ENCODE results near the gene MEX3C. TPM values are rescaled to one million over a fixed set of nuclear protein-coding genes. Genes with fewer than 3 reads are reported as not detected.

MEX3C gene
- total and polyA plus RNA-seq, 2 of the 4 experiments (the other 2 are of a cell fraction), result 26.0 to 50.9 TPM

DNA sequence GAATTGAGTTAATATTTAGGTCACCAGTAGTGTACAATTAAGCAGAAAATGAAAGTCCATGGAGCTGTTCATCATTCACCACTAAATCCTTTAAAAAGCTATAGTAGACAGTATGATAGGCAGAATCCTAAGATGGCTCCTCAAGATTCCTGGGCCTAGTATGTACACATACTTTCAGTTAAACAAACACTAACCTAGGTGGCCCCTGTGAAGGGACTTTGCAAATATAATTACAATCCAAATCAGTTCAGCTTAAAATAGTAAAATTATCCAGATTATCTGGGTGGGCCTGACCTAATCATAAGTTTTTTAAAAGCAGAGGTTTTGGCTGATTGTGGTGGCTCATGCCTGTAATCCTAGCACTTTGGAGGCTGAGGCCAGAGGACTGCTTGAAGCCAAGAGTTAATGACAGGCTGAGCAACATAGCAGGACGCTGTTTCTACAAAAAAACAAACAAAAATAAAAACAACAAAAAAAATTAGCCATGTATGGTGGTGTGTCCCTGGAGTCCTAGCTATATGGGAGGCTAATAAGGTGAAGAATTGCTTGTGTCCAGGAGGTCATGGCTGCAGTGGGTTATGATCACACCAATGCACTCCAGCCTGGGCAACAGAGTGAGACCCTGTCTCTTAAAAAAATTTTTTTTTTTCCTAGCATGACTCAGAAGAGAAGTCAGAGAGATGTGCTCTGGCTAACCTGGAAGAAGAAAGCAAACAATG, 13.9 kb downstream of the MEX3C start:
- H2AK5ac ChIP-seq (ENCODE audit: low read depth, low read length), result no peak overlapping the region
- no peaks in the 10 kb centered on the region for H3K27me3 ChIP-seq (ENCODE audit: control insufficient read depth, insufficient read depth, low read length)
- no peak overlapping the region for H3K56ac ChIP-seq (ENCODE audit: extremely low read depth, insufficient read depth, low read length)
- DNase-seq, result no peak
- H3K4me3 ChIP-seq (ENCODE audit: insufficient read depth, low read depth, low read length), result no peak overlapping the region
- no TSS peak for BruUV-seq (replicated peaks)
- dilution Hi-C loops (cut with HindIII; ENCODE audit: low sequenced_read_pairs, unreplicated experiment) (no loop called here), intact Hi-C loops (cut with micrococcal nuclease) (no loop called here), in situ Hi-C loops (cut with MboI; ENCODE audit: low sequenced_read_pairs) (no loop called here)
- H3K9me3 ChIP-seq (ENCODE audit: control insufficient read depth, insufficient read depth, low read length), result no peaks in the 10 kb centered on the region
- peaks cover 7 to 60% of the 10 kb centered on the region in 2 experiments; a peak in 3 of 4 replicates for H3K79me1 ChIP-seq (ENCODE audit: low read depth in 1 of 2, low read length in 2 of 2)
- TF ChIP-seq BHLHE40 (IDR thresholded peaks at IDR 0.05; ENCODE audit: low read depth, low read length) (no peak), SMC3 (IDR thresholded peaks at IDR 0.05; ENCODE audit: low read depth, low read length) (no peak), RFX5 (IDR thresholded peaks at IDR 0.05; ENCODE audit: low read depth, low read length) (no peak), RCOR1 (IDR thresholded peaks at IDR 0.05; ENCODE audit: insufficient replicate concordance, low read length) (no peak), CEBPB (IDR thresholded peaks at IDR 0.05; ENCODE audit: low read depth, low read length) (no peak), RAD21 (IDR thresholded peaks at IDR 0.05; ENCODE audit: low read length) (no peak), FOS (IDR thresholded peaks at IDR 0.05; ENCODE audit: low read depth, low read length) (no peak), POLR2A (IDR thresholded peaks at IDR 0.05; ENCODE audit: low read depth, low read length) (no peak), MAFK (IDR thresholded peaks at IDR 0.05; ENCODE audit: low read depth, low read length) (no peak), CHD1 (IDR thresholded peaks at IDR 0.05; ENCODE audit: low read depth, low read length) (no peak), MXI1 (IDR thresholded peaks at IDR 0.05; ENCODE audit: borderline replicate concordance, low read depth, low read length) (no peak), NFE2L2 (IDR thresholded peaks at IDR 0.05; ENCODE audit: low read depth, low read length) (no peak), MAZ (IDR thresholded peaks at IDR 0.05; ENCODE audit: borderline replicate concordance, low read depth, low read length) (no peak)
- TF ChIP-seq, protein P1, sequence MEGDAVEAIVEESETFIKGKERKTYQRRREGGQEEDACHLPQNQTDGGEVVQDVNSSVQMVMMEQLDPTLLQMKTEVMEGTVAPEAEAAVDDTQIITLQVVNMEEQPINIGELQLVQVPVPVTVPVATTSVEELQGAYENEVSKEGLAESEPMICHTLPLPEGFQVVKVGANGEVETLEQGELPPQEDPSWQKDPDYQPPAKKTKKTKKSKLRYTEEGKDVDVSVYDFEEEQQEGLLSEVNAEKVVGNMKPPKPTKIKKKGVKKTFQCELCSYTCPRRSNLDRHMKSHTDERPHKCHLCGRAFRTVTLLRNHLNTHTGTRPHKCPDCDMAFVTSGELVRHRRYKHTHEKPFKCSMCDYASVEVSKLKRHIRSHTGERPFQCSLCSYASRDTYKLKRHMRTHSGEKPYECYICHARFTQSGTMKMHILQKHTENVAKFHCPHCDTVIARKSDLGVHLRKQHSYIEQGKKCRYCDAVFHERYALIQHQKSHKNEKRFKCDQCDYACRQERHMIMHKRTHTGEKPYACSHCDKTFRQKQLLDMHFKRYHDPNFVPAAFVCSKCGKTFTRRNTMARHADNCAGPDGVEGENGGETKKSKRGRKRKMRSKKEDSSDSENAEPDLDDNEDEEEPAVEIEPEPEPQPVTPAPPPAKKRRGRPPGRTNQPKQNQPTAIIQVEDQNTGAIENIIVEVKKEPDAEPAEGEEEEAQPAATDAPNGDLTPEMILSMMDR (conservative IDR thresholded peaks at IDR 0.05; ENCODE audit: low read depth, low read length), result no peak
- TF ChIP-seq, protein P2, sequence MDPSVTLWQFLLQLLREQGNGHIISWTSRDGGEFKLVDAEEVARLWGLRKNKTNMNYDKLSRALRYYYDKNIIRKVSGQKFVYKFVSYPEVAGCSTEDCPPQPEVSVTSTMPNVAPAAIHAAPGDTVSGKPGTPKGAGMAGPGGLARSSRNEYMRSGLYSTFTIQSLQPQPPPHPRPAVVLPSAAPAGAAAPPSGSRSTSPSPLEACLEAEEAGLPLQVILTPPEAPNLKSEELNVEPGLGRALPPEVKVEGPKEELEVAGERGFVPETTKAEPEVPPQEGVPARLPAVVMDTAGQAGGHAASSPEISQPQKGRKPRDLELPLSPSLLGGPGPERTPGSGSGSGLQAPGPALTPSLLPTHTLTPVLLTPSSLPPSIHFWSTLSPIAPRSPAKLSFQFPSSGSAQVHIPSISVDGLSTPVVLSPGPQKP (IDR thresholded peaks at IDR 0.05; ENCODE audit: borderline replicate concordance, low read depth, low read length), result no peak
- TF ChIP-seq, protein P3, sequence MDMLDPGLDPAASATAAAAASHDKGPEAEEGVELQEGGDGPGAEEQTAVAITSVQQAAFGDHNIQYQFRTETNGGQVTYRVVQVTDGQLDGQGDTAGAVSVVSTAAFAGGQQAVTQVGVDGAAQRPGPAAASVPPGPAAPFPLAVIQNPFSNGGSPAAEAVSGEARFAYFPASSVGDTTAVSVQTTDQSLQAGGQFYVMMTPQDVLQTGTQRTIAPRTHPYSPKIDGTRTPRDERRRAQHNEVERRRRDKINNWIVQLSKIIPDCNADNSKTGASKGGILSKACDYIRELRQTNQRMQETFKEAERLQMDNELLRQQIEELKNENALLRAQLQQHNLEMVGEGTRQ (IDR thresholded peaks at IDR 0.05; ENCODE audit: low read depth, low read length), result no peak
- peaks cover 4% of the 10 kb centered on the region for H3K4me1 ChIP-seq (ENCODE audit: control insufficient read depth, insufficient read depth, low read length)
- H4K91ac ChIP-seq (ENCODE audit: insufficient read depth, low read depth, low read length), result no peak overlapping the region
- H3K18ac ChIP-seq (ENCODE audit: low read depth, low read length), result no peak overlapping the region
- no peak overlapping the region for H4K8ac ChIP-seq (ENCODE audit: low read depth in 2 of 2, low read length in 2 of 2)
- H3K27ac ChIP-seq (ENCODE audit: insufficient read depth, low read length), result no peak overlapping the region
- ChIA-PET CTCF (no interaction called here), POLR2A (ENCODE audit: unreplicated experiment) (no interaction called here)
- H2BK20ac ChIP-seq (ENCODE audit: low read depth, low read length), result no peak overlapping the region
- WGBS, 2 experiments (ENCODE audit: extremely low coverage in 2 of 2, insufficient read length in 1 of 2), result no CpG with 5 or more reads among the region's 1 CpG
- H2BK120ac ChIP-seq (ENCODE audit: low read depth, low read length), result no peak overlapping the region
- no peak overlapping the region for H2AK9ac ChIP-seq (replicated peaks; ENCODE audit: low read depth, low read length, poor library complexity)
- H2BK5ac ChIP-seq (ENCODE audit: low read depth, low read length, poor library complexity, severe bottlenecking), result no peak overlapping the region
- peaks cover 85% of the 10 kb centered on the region for H4K20me1 ChIP-seq (ENCODE audit: insufficient read depth, low read length)
- peaks cover 1% of the 10 kb centered on the region for H3K36me3 ChIP-seq (ENCODE audit: control insufficient read depth, insufficient read depth, low read length)
- H2BK15ac ChIP-seq (ENCODE audit: low read depth, low read length), result no peak overlapping the region
- no peak overlapping the region for H3K23ac ChIP-seq (ENCODE audit: low read depth, low read length)
- H3K9ac ChIP-seq (ENCODE audit: low read depth, low read length), result no peak overlapping the region
- no peak overlapping the region for H3K4me2 ChIP-seq (ENCODE audit: low read depth, low read length)
- H2AFZ ChIP-seq (replicated peaks; ENCODE audit: low read length, poor library complexity), result no peak overlapping the region
- no peak for ATAC-seq (ENCODE audit: low read depth)
- H3K4ac ChIP-seq (ENCODE audit: low read depth, low read length), result no peak overlapping the region
- no peak overlapping the region for H3K14ac ChIP-seq (replicated peaks; ENCODE audit: low read depth, low read length)
- H3K9me1 ChIP-seq (ENCODE audit: insufficient read depth, low read length), result peaks cover 17% of the 10 kb centered on the region
- no peak overlapping the region for H4K5ac ChIP-seq (ENCODE audit: low read depth, low read length)
